HCT116 (cell line): ENCODE results near the gene DDX41. TPM values are rescaled to one million over a fixed set of nuclear protein-coding genes. Genes with fewer than 3 reads are reported as not detected.

Experiments
- ATAC-seq: fragments of 200-7000 bp; cut with Tn5 transposase; 2 replicates; pipeline ENCODE4 v1.9.1; 2020; ENCODE audit warnings: mild to moderate bottlenecking, moderate library complexity
- BruUV-seq: library from RNA; stranded (reverse); fragments of 400-500 nt; replicated peaks from 2 replicates; lab custom pipeline; 2021; lab: Mats Ljungman, UMichigan
- CTCF ChIA-PET: fragments of 300-600 bp; sonication (Branson Sonifier 250); formaldehyde crosslinking; loops from one replicate; lab custom pipeline; 2021; ENCODE audit warnings: antibody characterized with exemption; lab: Charles Lee
- POLR2A ChIA-PET: fragments of 300-600, 350-600 bp; sonication (Branson Sonifier 250); formaldehyde crosslinking; loops from one replicate; lab custom pipeline; 2021; ENCODE audit warnings: antibody characterized with exemption; lab: Charles Lee
- RAD21 ChIA-PET, 2 experiments: fragments of 300-600 bp; sonication (Branson Sonifier 250); formaldehyde crosslinking; loops; one replicate each; lab custom pipeline; 2023; ENCODE audit warnings: low total read pairs in 2 of 2; ENCODE audit not compliant: uncharacterized antibody in 2 of 2, unreplicated experiment in 2 of 2, low non-redundant PET in 1 of 2; lab: Charles Lee
- DNase-seq: peaks from one replicate; pipeline ENCODE4 v3.0.0-alpha.2; 2010; ENCODE audit warnings: low read depth, low spot score
- H2AFZ ChIP-seq: fragments of 200-600 bp; shearing (Covaris generic), sonication (generic); 2 replicates; pipeline ENCODE4 v1.6.1; 2017; ENCODE audit warnings: low read depth, mixed run types, mixed read lengths, antibody characterized with exemption, low read length; ENCODE audit not compliant: poor library complexity, severe bottlenecking
- H3K27ac ChIP-seq: 2 replicates; pipeline ENCODE4 v1.5.1; 2012; ENCODE audit warnings: low read depth, low read length
- H3K27me3 ChIP-seq: fragments of 200-600 bp; sonication (generic); 2 replicates; pipeline ENCODE4 v1.6.1; 2016; ENCODE audit warnings: mixed run types, low read length, mixed read lengths; ENCODE audit not compliant: insufficient read depth
- H3K36me3 ChIP-seq, 2 experiments: fragments of 200-500 bp in 1 of 2; fragments of 200-600 bp in 1 of 2; sonication (Bioruptor generic) in 1 of 2; sonication (generic) in 1 of 2; 2 replicates each; pipeline versions ENCODE4 v1.5.1 to v1.6.1; 2014 to 2016; ENCODE audit warnings: low read length in 2 of 2, inconsistent platforms in 1 of 2, mixed read lengths in 1 of 2, mixed run types in 1 of 2; ENCODE audit not compliant: insufficient read depth in 2 of 2, control insufficient read depth in 1 of 2
- H3K4me1 ChIP-seq, 2 experiments: fragments of 200-600 bp in 1 of 2; sonication (generic) in 1 of 2; 2 replicates each; pipeline versions ENCODE4 v1.5.1 to v1.6.1; 2012 to 2017; ENCODE audit warnings: low read length in 2 of 2, inconsistent platforms in 1 of 2, mild to moderate bottlenecking in 1 of 2, mixed read lengths in 1 of 2, mixed run types in 1 of 2, moderate library complexity in 1 of 2; ENCODE audit not compliant: insufficient read depth in 2 of 2, control insufficient read depth in 1 of 2
- H3K4me2 ChIP-seq: fragments of 200-600 bp; sonication (generic); 2 replicates; pipeline ENCODE4 v1.6.1; 2017; ENCODE audit warnings: mixed run types, low read length, mixed read lengths
- H3K4me3 ChIP-seq, 2 experiments: fragments of 200-600 bp in 1 of 2; sonication (generic) in 1 of 2; replicated peaks in 1 of 2; 2 replicates each; pipeline ENCODE4 v1.5.1; 2011 to 2016; ENCODE audit warnings: low read length in 2 of 2, control low read depth in 1 of 2, low read depth in 1 of 2, mild to moderate bottlenecking in 1 of 2, mixed read lengths in 1 of 2, mixed run types in 1 of 2
- H3K79me2 ChIP-seq: fragments of 200-600 bp; sonication (generic); 2 replicates; pipeline ENCODE4 v1.6.1; 2017; ENCODE audit warnings: mild to moderate bottlenecking, mixed run types, low read length, moderate library complexity, mixed read lengths; ENCODE audit not compliant: insufficient read depth
- H3K9ac ChIP-seq: fragments of 200-600 bp; sonication (generic); 2 replicates; pipeline ENCODE4 v1.6.1; 2016; ENCODE audit warnings: low read length, mixed read lengths
- H3K9me2 ChIP-seq: fragments of 200-600 bp; sonication (generic), shearing (Covaris generic); 2 replicates; pipeline ENCODE4 v1.6.1; 2017; ENCODE audit warnings: mixed run types, mild to moderate bottlenecking, moderate library complexity; ENCODE audit not compliant: insufficient read depth
- H3K9me3 ChIP-seq, 2 experiments: fragments of 200-500 bp in 1 of 2; fragments of 200-600 bp in 1 of 2; sonication (Bioruptor generic) in 1 of 2; sonication (generic) in 1 of 2; 2 replicates each; pipeline ENCODE4 v1.6.1; 2014 to 2017; ENCODE audit warnings: low read length in 2 of 2, mixed read lengths in 2 of 2, inconsistent platforms in 1 of 2, low read depth in 1 of 2, mild to moderate bottlenecking in 1 of 2, mixed run types in 1 of 2, moderate library complexity in 1 of 2; ENCODE audit not compliant: control insufficient read depth in 1 of 2, insufficient read depth in 1 of 2
- H4K20me1 ChIP-seq: fragments of 200-600 bp; sonication (generic), shearing (Covaris generic); 2 replicates; pipeline ENCODE4 v1.6.1; 2017; ENCODE audit warnings: mixed run types, mild to moderate bottlenecking, moderate library complexity; ENCODE audit not compliant: insufficient read depth
- ATF3 ChIP-seq: IDR thresholded peaks from 2 replicates; pipeline ENCODE4 v1.6.1; 2012
- CBX3 ChIP-seq: IDR thresholded peaks from 2 replicates; pipeline ENCODE4 v1.6.1; 2012; ENCODE audit warnings: low read depth
- CEBPB ChIP-seq: IDR thresholded peaks from 2 replicates; pipeline ENCODE4 v1.6.1; 2012; ENCODE audit warnings: low read depth
- CTCF ChIP-seq, 3 experiments: fragments of 200-600 bp in 1 of 3; sonication (generic) in 1 of 3; IDR thresholded peaks in 2 of 3; conservative IDR thresholded peaks in 1 of 3; 2 replicates each; pipeline ENCODE4 v1.5.1; 2012 to 2017; ENCODE audit warnings: low read depth in 2 of 3, low read length in 2 of 3, antibody characterized with exemption in 1 of 3, borderline replicate concordance in 1 of 3, control low read depth in 1 of 3, mild to moderate bottlenecking in 1 of 3, mixed read lengths in 1 of 3, mixed run types in 1 of 3, moderate library complexity in 1 of 3; ENCODE audit not compliant: insufficient read depth in 1 of 3
- EZH2 ChIP-seq: fragments of 200-600 bp; sonication (generic); IDR thresholded peaks from 2 replicates; pipeline ENCODE4 v1.6.1; 2017; ENCODE audit warnings: antibody characterized with exemption, mixed run types
- FOSL1 ChIP-seq: IDR thresholded peaks from 2 replicates; pipeline ENCODE4 v1.6.1; 2012; ENCODE audit warnings: low read depth
- JUND ChIP-seq: IDR thresholded peaks from 2 replicates; pipeline ENCODE4 v1.6.1; 2012
- MAX ChIP-seq: IDR thresholded peaks from 2 replicates; pipeline ENCODE4 v1.6.1; 2012
- POLR2A ChIP-seq: IDR thresholded peaks from 2 replicates; pipeline ENCODE4 v1.7.0; 2011; ENCODE audit warnings: borderline replicate concordance; ENCODE audit not compliant: insufficient read depth, insufficient read length; ENCODE audit errors: extremely low read depth
- RAD21 ChIP-seq: IDR thresholded peaks from 2 replicates; pipeline ENCODE4 v1.6.1; 2012; ENCODE audit warnings: low read depth, mild to moderate bottlenecking
- SRF ChIP-seq: IDR thresholded peaks from 2 replicates; pipeline ENCODE4 v1.6.1; 2012; ENCODE audit warnings: low read depth
- TCF7L2 ChIP-seq: IDR thresholded peaks from 2 replicates; pipeline ENCODE4 v1.7.0; 2011; ENCODE audit warnings: borderline replicate concordance, inconsistent platforms; ENCODE audit not compliant: insufficient read depth, insufficient read length; ENCODE audit errors: extremely low read depth
- YY1 ChIP-seq: IDR thresholded peaks from 2 replicates; pipeline ENCODE4 v1.6.1; 2011; ENCODE audit warnings: low read length, low read depth, moderate library complexity, mild to moderate bottlenecking; ENCODE audit not compliant: insufficient replicate concordance; ENCODE audit errors: extremely low read depth
- ZBTB33 ChIP-seq: IDR thresholded peaks from 2 replicates; pipeline ENCODE4 v1.6.1; 2011; ENCODE audit warnings: mild to moderate bottlenecking, low read length, moderate library complexity; ENCODE audit not compliant: insufficient replicate concordance; ENCODE audit errors: extremely low read depth
- ZFX ChIP-seq: fragments of 450-650 bp; IDR thresholded peaks from 2 replicates; pipeline ENCODE4 v1.6.1; 2017
- intact Hi-C: fragments of 100-400 bp; cut with micrococcal nuclease; formaldehyde crosslinking; loops from 2 replicates; pipeline ENCODE4 v1.10.0; 2022
- total RNA-seq: library from RNA; stranded (reverse); gene quantifications from one replicate; pipeline ENCODE4 v1.2.1, GENCODE V29; 2021; ENCODE audit not compliant: unreplicated experiment

Gene DDX41
- total RNA-seq, 1 experiment from 2014 or later: 141 TPM

DNA sequence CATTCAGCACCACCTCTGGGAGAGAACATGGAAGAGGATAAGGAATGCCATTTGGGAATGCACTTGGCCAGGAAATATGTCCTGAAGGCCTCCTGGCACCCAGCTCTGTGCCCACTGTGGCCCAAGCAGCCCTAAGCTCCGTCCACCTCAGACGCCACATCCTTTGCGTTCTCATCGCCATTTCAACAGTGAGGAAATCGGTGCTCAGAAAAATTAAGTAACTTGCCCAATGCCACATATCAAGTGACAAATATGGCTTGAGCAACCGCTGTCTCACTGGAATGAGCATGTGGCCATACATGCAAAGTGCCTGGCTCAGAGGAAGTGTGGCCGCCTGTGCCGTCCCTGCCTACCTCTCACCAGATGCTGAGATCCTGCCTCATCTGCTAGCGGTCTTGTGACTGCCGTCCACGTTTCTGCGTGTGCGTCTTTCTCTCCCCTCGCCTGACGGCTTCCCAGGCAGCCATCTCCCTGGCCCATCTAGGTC lies 6.2 kb downstream of the DDX41 start:
- ChIA-PET CTCF (no interaction called here), POLR2A (no interaction called here)
- peaks cover 27 to 50% of the 10 kb centered on the region in 2 experiments; a peak in 3 of 4 replicates for H3K36me3 ChIP-seq

DNA sequence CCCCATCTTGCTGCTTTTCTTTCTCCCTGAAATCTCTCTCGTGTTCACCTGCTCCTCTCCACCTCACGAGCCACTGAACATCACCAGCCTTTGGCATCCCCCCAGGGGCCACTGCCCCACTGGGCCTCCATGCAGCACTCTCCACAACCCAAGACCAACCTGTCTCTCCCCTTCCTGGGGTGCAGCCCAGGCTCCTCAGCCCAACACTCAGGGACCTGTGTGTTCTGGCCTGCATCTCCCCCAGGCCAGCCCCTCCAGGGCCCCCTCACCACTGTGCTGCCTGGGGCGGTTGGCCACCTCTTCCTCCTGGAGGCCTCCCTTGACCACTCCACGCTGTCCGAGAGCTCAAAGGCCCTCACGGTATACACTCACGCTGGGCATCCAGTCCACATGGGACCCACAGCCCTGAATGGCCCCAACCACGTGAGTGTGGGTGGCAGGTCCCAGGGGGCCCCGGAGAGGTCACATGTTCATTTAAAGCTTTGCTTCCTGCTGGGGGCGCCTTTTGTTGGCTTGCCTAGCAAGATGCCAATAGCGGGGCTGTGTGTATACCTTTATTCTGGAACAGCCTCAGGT lies 6.7 kb downstream of the DDX41 start:
- POLR2A ChIA-PET: no interaction called here
- CTCF ChIA-PET: no interaction called here
- H3K9ac ChIP-seq: no peak overlapping the region

More for the DNA sequence above, 6.2 kb downstream of the DDX41 start:
- no peak overlapping the region for H3K27ac ChIP-seq
- no peaks in the 10 kb centered on the region for H4K20me1 ChIP-seq
- DNase-seq: no peak
- no peak overlapping the region for H3K9ac ChIP-seq
- H3K4me2 ChIP-seq: no peak overlapping the region
- H3K27me3 ChIP-seq: no peaks in the 10 kb centered on the region
- ATAC-seq: no peak
- RAD21 ChIA-PET: no interaction called here
- no TSS peak for BruUV-seq
- no peaks in the 10 kb centered on the region for H3K9me2 ChIP-seq
- TF ChIP-seq ATF3 (no peak), FOSL1 (no peak), EZH2 (no peak), YY1 (no peak), TCF7L2 (no peak)
- H3K4me3 ChIP-seq: no peak overlapping the region
- H2AFZ ChIP-seq: no peak overlapping the region
- peaks cover under 1 to 7% of the 10 kb centered on the region in 2 experiments; a peak in 3 of 4 replicates for H3K4me1 ChIP-seq
- intact Hi-C loops: no loop called here
- H3K79me2 ChIP-seq: peaks cover 14% of the 10 kb centered on the region
- H3K9me3 ChIP-seq: no peaks in the 10 kb centered on the region

More for the DNA sequence above, 6.7 kb downstream of the DDX41 start:
- H3K36me3 ChIP-seq: peaks cover 23 to 44% of the 10 kb centered on the region in 2 experiments; a peak in 3 of 4 replicates
- no peaks in the 10 kb centered on the region for H3K27me3 ChIP-seq
- ATAC-seq: peak; percentile 21; the same call in 1 of the 2 replicates
- intact Hi-C loops: no loop called here
- no peaks in the 10 kb centered on the region for H3K9me3 ChIP-seq
- TF ChIP-seq SRF (no peak), CTCF (IDR thresholded peaks at IDR 0.05 in 2 of 3, conservative IDR thresholded peaks at IDR 0.05 in 1 of 3; ENCODE audit: borderline replicate concordance in 1 of 3, insufficient read depth in 1 of 3, low read depth in 2 of 3, low read length in 2 of 3) (no peak), MAX (no peak), RAD21 (no peak), ZFX (no peak), ZBTB33 (no peak), POLR2A (no peak), CBX3 (no peak), JUND (no peak), CEBPB (no peak)
- TF ChIP-seq, all 23 proteins: peak for 0
- Histone ChIP-seq H3K27ac (no peak overlapping the region), H3K4me2 (no peak overlapping the region), H4K20me1 (no peaks in the 10 kb centered on the region), H3K79me2 (peaks cover 8% of the 10 kb centered on the region; the same call in 1 of the 2 replicates), H3K4me3 (no peak overlapping the region), H2AFZ (no peak overlapping the region), H3K4me1 (peaks cover 0 to 1% of the 10 kb centered on the region in 2 experiments; a peak in 2 of 4 replicates), H3K9me2 (no peaks in the 10 kb centered on the region)
- DNase-seq: no peak
- no TSS peak for BruUV-seq
- RAD21 ChIA-PET: no interaction called here
